HFF-Myc (cell line): ENCODE data around the gene TBL1X.

Source experiments
- DNase-seq: peaks from one replicate; pipeline ENCODE4 v3.0.0-alpha.2; 2011; ENCODE audit warnings: low read depth; ENCODE audit errors: extremely low read depth
- H3K4me3 ChIP-seq: replicated peaks from 2 replicates; pipeline ENCODE4 v1.5.1; 2011; ENCODE audit warnings: low read depth, mild to moderate bottlenecking, control low read depth, low read length
- CTCF ChIP-seq: IDR thresholded peaks from 2 replicates; pipeline ENCODE4 v1.5.1; 2012; ENCODE audit warnings: mild to moderate bottlenecking, low read depth, low read length, control low read depth; ENCODE audit errors: missing control alignments

The TBL1X gene

DNA sequence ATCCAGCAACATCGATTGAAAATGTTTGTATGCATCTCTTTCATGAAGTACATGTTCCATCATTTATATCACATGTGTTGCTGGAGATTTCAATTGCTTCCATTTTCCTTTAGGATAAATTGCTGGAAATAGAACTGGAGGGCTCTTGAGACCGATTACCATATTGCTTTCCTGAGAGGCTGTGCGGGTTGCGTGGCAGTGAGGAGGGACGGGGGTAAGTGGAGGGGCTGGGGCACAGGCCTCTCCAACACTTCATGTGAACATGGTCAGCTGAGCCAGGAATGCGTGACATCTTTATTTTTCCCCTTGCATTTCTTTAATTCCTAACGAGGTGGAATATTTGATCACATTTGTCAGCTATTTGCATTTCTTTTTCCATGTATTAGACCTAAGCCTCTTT is 144.6 kb downstream of the TBL1X start:
- no peak for TF ChIP-seq CTCF
- no peak for DNase-seq
- no peak overlapping the region for H3K4me3 ChIP-seq

- H3K4me3 ChIP-seq, result no peak overlapping the region
- DNase-seq, result no peak
- no peak for TF ChIP-seq CTCF
Measured at GRCh38 chrX:9609987-9610386, 145.1 kb downstream of the TBL1X start.

DNA sequence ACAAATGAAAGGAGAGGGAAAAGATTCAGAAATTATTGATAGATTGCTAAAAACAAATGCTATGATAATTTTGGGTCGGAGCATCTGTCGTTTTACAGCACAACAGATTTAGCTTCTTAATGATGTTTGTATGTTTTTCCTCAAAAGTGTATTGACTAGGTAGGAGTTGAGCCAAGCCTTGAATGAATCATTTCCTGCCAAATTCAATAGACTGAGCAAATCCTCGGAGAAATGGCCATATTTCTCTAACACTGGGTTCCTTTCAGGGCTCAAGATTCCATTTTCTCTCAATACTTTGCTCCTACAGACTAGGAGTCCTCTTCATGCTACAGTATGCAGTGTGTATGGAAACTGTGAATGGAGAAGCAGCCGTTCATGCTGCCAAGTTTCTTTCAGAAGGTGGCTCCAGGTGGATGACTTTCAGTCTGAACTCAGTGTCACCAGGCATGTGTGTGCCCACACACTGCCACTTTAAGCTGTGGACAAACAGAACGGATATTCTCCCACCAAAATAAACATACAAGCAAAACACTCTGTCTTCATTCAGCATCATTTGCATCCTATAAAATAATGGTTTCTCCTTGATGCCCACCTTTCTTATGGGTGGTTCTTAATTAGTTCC is 146.0 kb downstream of the TBL1X start:
- no peak for TF ChIP-seq CTCF
- no peak for DNase-seq
- H3K4me3 ChIP-seq, result no peak overlapping the region

DNA sequence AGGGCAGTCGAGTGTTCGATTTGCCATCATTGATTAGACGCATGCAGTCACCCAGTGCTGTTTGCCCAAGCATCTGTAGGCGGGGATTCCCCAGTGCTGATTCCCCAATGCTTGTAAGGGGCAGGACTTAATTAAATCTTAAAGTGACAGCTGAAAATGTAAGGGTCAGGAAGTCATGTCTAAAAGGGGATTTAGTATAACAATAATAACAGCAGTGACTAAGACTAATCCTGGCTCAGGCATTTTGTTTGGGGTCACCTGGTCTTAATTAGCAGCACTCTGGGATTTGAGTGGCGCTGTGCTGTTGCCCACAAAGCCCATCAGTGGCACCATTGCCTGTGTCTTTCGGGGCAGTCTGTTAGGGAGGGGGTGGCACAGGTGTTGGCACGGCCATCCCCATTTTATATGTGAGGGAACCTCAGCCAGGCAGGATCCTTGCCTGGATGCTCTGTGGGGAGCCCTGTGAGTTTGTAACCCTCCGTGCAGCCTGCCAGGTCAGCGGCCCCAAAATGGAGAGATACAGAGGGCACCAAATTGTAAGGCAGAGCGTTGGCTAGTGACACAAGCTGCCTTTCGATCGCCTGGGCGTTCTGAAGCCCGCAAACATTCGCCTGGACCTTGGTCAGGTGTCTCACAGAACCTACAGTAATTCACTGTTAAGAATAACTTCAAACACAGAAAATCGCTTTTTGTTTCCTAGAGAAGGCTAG is 146.7 kb downstream of the TBL1X start:
- peak; percentile 50 for DNase-seq
- TF ChIP-seq CTCF, result no peak
- H3K4me3 ChIP-seq, result no peak overlapping the region

DNA sequence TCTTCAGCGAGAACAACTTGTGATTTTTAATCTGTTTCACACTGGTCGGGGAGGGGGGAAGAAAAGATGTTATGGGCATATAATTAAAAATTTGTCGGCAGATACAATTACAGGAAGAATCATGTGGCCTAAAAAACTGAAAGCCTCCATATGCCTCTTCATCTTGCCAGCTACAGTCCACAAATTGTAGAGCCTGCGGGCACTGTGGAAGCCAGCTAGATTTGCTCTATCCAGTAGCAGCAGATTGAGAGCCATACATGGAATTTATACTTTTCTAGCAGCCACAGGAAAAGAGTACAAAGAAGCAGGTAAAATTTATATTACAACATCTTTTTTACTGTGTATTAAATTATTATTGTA is 147.3 kb downstream of the TBL1X start:
- no peak for TF ChIP-seq CTCF
- no peak overlapping the region for H3K4me3 ChIP-seq
- no peak for DNase-seq

DNA sequence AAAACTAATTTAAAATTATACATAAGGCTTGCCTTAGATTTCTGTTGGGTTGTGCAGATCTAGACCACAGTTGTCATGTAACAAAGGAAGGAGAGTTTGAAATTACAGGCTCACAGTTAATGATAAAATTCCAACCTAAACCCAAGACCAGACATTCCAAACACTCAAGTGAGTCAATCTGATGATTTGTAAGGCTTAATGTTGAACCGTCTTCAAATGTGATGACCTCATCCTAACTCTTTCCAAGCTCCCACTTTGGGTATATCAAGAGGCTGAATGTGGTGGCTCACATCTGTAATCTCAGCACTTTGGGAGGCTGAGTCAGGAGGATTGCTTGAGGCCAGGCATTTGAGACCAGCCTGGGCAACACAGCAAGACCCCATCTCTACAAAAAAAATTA is 149.2 kb downstream of the TBL1X start:
- no peak for DNase-seq
- no peak for TF ChIP-seq CTCF

DNA sequence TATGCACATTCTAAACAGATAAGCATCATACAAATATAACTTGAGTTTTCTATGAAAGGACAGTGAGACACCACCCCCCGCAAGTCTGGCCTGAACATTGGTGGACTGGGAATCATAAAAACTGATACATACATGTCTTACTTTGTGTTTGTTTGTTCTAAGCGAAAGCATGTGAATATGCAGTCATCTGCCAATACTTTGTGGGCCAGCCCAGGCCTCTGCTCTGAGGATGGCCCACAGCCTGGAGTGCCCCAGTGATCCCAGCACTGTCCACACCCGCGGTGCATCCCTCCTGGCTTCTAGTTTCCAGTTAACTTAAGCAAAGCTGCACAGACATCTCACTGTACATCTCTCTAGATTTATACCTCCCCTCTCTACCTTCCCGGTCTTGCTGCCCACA is 154.3 kb downstream of the TBL1X start:
- no peak for DNase-seq
- H3K4me3 ChIP-seq, result no peak overlapping the region
- TF ChIP-seq CTCF, result no peak

More for the DNA sequence above, 149.2 kb downstream of the TBL1X start:
- no peak overlapping the region for H3K4me3 ChIP-seq
